Measurements from ENCODE around the gene KIRREL1.

KIRREL1 gene

DNA sequence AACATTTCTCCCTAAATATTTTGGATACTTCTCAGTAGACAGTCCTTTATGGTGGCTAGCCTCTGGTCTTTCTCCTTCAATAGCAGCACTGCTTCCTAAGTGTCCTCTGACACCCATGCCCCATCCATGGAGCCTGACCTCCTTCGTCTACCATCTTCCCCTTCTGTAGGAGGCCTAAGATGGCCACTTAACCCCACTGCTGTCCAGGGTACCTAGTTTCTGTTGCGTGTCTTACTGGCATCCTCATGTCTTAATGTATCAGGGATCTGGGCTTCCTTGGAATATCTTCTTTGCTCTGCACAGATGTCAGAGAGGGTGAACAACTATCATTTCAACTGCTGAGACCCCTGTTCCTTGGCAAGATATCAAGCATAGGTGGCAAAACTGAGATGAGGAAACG lies 5.4 kb upstream of the KIRREL1 start:
- H3K27me3 ChIP-seq (ENCODE audit: control insufficient read depth in 5 of 5, insufficient read depth in 4 of 5, low read length in 5 of 5), result peaks cover 0 to 5% (median 0%) of the 10 kb centered on the region in 5 donors

GRCh38 chr1:157992031-157992832 lies 1.2 kb upstream of the KIRREL1 start:
- Histone ChIP-seq H3K4me1 (ENCODE audit: control insufficient read depth in 5 of 5, insufficient read depth in 5 of 5, low read length in 5 of 5) (peaks cover 7 to 50% (median 42%) of the 10 kb centered on the region in 5 donors), H3K9ac (ENCODE audit: low read length in 5 of 5) (peak overlapping the region in 4 of 5 donors; percentile 1 to 74 (median 54)), H3K4me3 (ENCODE audit: low read depth in 1 of 5, low read length in 5 of 5) (peak overlapping the region in 2 of 5 donors; percentile 78 to 84), H3K27me3 (ENCODE audit: control insufficient read depth in 5 of 5, insufficient read depth in 4 of 5, low read length in 5 of 5) (peaks cover 0 to 5% (median 0%) of the 10 kb centered on the region in 5 donors), H3K9me3 (ENCODE audit: control insufficient read depth in 5 of 5, low read length in 5 of 5) (no peaks in the 10 kb centered on the region), H3K27ac (ENCODE audit: low read depth, low read length) (peak overlapping the region; percentile 97), H3K36me3 (ENCODE audit: control insufficient read depth in 5 of 5, insufficient read depth in 5 of 5, low read length in 5 of 5) (peaks cover 0 to 3% (median 0%) of the 10 kb centered on the region in 5 donors)

More for the DNA sequence above, 5.4 kb upstream of the KIRREL1 start:
- Histone ChIP-seq H3K4me1 (ENCODE audit: control insufficient read depth in 5 of 5, insufficient read depth in 5 of 5, low read length in 5 of 5) (peaks cover 7 to 14% (median 13%) of the 10 kb centered on the region in 5 donors), H3K4me3 (ENCODE audit: low read depth in 1 of 5, low read length in 5 of 5) (no peak overlapping the region), H3K27ac (ENCODE audit: low read depth, low read length) (no peak overlapping the region), H3K9ac (ENCODE audit: low read length in 5 of 5) (no peak overlapping the region), H3K9me3 (ENCODE audit: control insufficient read depth in 5 of 5, low read length in 5 of 5) (no peaks in the 10 kb centered on the region), H3K36me3 (ENCODE audit: control insufficient read depth in 5 of 5, insufficient read depth in 5 of 5, low read length in 5 of 5) (no peaks in the 10 kb centered on the region)

- Histone ChIP-seq H3K36me3 (ENCODE audit: control insufficient read depth in 5 of 5, insufficient read depth in 5 of 5, low read length in 5 of 5) (peaks cover 0 to 3% (median 0%) of the 10 kb centered on the region in 5 donors), H3K27ac (ENCODE audit: low read depth, low read length) (peak overlapping the region; percentile 97), H3K4me3 (ENCODE audit: low read depth in 1 of 5, low read length in 5 of 5) (peak overlapping the region in 4 of 5 donors; percentile 52 to 84 (median 78)), H3K9me3 (ENCODE audit: control insufficient read depth in 5 of 5, low read length in 5 of 5) (no peaks in the 10 kb centered on the region), H3K27me3 (ENCODE audit: control insufficient read depth in 5 of 5, insufficient read depth in 4 of 5, low read length in 5 of 5) (peaks cover 0 to 5% (median 0%) of the 10 kb centered on the region in 5 donors), H3K9ac (ENCODE audit: low read length in 5 of 5) (peak overlapping the region in 4 of 5 donors; percentile 1 to 74 (median 54)), H3K4me1 (ENCODE audit: control insufficient read depth in 5 of 5, insufficient read depth in 5 of 5, low read length in 5 of 5) (peaks cover 7 to 55% (median 42%) of the 10 kb centered on the region in 5 donors)
Measured at GRCh38 chr1:157992833-157993146, 655 bp upstream of the KIRREL1 start.

DNA sequence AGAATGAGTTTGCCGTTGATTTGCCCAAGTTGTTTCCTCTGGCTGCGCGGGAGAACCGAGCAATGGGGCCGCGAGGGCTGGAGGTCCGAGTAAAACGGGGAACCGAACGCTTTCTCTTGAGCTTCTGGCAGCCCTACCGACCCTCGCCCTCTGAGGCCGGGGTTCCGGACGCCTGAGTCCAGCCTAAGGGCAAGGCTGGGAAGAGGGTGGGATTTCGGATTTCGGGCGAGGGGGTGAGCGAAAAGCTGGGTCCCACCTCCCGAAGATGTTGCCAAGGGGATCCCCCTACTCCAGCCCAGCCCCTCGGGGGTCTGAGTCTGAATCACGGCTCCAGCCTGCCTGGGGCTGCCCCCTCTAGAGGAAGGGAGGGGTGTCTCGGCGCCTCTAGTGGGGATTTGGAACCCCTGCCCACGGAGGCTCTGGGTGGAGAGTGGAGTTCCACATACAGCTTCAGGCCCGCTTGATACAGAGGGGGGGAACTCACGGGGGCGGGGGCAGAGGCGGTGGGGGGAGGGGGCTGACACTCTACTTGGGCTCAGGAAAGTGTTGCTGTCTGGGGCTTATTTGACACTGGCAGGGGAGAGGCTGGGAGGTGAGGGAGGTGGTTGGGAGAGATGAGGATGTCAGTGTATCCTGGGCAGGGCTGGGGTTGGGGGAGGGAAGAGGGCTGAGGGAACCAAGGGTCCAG lies 617 bp downstream of the KIRREL1 start:
- H3K36me3 ChIP-seq (ENCODE audit: control insufficient read depth in 5 of 5, insufficient read depth in 5 of 5, low read length in 5 of 5), result peaks cover 0 to 3% (median 0%) of the 10 kb centered on the region in 5 donors
- H3K4me3 ChIP-seq (ENCODE audit: low read depth in 1 of 5, low read length in 5 of 5), result peak overlapping the region; percentile 77 to 85 (median 82)
- peak overlapping the region; percentile 97 for H3K27ac ChIP-seq (ENCODE audit: low read depth, low read length)
- peaks cover 7 to 63% (median 49%) of the 10 kb centered on the region in 5 donors for H3K4me1 ChIP-seq (ENCODE audit: control insufficient read depth in 5 of 5, insufficient read depth in 5 of 5, low read length in 5 of 5)
- peaks cover 0 to 5% (median 0%) of the 10 kb centered on the region in 5 donors for H3K27me3 ChIP-seq (ENCODE audit: control insufficient read depth in 5 of 5, insufficient read depth in 4 of 5, low read length in 5 of 5)
- peak overlapping the region; percentile 73 to 97 (median 90) for H3K9ac ChIP-seq (ENCODE audit: low read length in 5 of 5)
- no peaks in the 10 kb centered on the region for H3K9me3 ChIP-seq (ENCODE audit: control insufficient read depth in 5 of 5, low read length in 5 of 5)

GRCh38 chr1:157994704-157995582 lies 1.5 kb downstream of the KIRREL1 start:
- peaks cover 0 to 5% (median 0%) of the 10 kb centered on the region in 5 donors for H3K36me3 ChIP-seq (ENCODE audit: control insufficient read depth in 5 of 5, insufficient read depth in 5 of 5, low read length in 5 of 5)
- H3K9ac ChIP-seq (ENCODE audit: low read length in 5 of 5), result peak overlapping the region; percentile 65 to 78 (median 73)
- H3K27me3 ChIP-seq (ENCODE audit: control insufficient read depth in 5 of 5, insufficient read depth in 4 of 5, low read length in 5 of 5), result peaks cover 0 to 5% (median 0%) of the 10 kb centered on the region in 5 donors
- H3K27ac ChIP-seq (ENCODE audit: low read depth, low read length), result peak overlapping the region; percentile 97
- H3K4me3 ChIP-seq (ENCODE audit: low read depth in 1 of 5, low read length in 5 of 5), result peak overlapping the region; percentile 77 to 85 (median 82)
- peaks cover 7 to 71% (median 57%) of the 10 kb centered on the region in 5 donors for H3K4me1 ChIP-seq (ENCODE audit: control insufficient read depth in 5 of 5, insufficient read depth in 5 of 5, low read length in 5 of 5)
- H3K9me3 ChIP-seq (ENCODE audit: control insufficient read depth in 5 of 5, low read length in 5 of 5), result no peaks in the 10 kb centered on the region

GRCh38 chr1:157995583-157996169 lies 2.2 kb downstream of the KIRREL1 start:
- Histone ChIP-seq H3K27ac (ENCODE audit: low read depth, low read length) (peak overlapping the region; percentile 97), H3K9ac (ENCODE audit: low read length in 5 of 5) (peak overlapping the region in 4 of 5 donors; percentile 5 to 78 (median 71)), H3K36me3 (ENCODE audit: control insufficient read depth in 5 of 5, insufficient read depth in 5 of 5, low read length in 5 of 5) (peaks cover 0 to 8% (median 3%) of the 10 kb centered on the region in 5 donors), H3K9me3 (ENCODE audit: control insufficient read depth in 5 of 5, low read length in 5 of 5) (no peaks in the 10 kb centered on the region), H3K4me1 (ENCODE audit: control insufficient read depth in 5 of 5, insufficient read depth in 5 of 5, low read length in 5 of 5) (peaks cover 7 to 78% (median 64%) of the 10 kb centered on the region in 5 donors), H3K27me3 (ENCODE audit: control insufficient read depth in 5 of 5, insufficient read depth in 4 of 5, low read length in 5 of 5) (peaks cover 0 to 5% (median 0%) of the 10 kb centered on the region in 5 donors), H3K4me3 (ENCODE audit: low read depth in 1 of 5, low read length in 5 of 5) (peak overlapping the region; percentile 60 to 85 (median 78))

GRCh38 chr1:157996433-157996832 lies 3.0 kb downstream of the KIRREL1 start:
- Histone ChIP-seq H3K27ac (ENCODE audit: low read depth, low read length) (peak overlapping the region; percentile 97), H3K36me3 (ENCODE audit: control insufficient read depth in 5 of 5, insufficient read depth in 5 of 5, low read length in 5 of 5) (peaks cover 0 to 8% (median 3%) of the 10 kb centered on the region in 5 donors), H3K9me3 (ENCODE audit: control insufficient read depth in 5 of 5, low read length in 5 of 5) (no peaks in the 10 kb centered on the region), H3K4me3 (ENCODE audit: low read depth in 1 of 5, low read length in 5 of 5) (peak overlapping the region in 4 of 5 donors; percentile 4 to 84 (median 24)), H3K9ac (ENCODE audit: low read length in 5 of 5) (peak overlapping the region in 2 of 5 donors; percentile 65 to 77), H3K27me3 (ENCODE audit: control insufficient read depth in 5 of 5, insufficient read depth in 4 of 5, low read length in 5 of 5) (peaks cover 0 to 5% (median 0%) of the 10 kb centered on the region in 5 donors), H3K4me1 (ENCODE audit: control insufficient read depth in 5 of 5, insufficient read depth in 5 of 5, low read length in 5 of 5) (peaks cover 7 to 86% (median 71%) of the 10 kb centered on the region in 5 donors)

- H3K9ac ChIP-seq (ENCODE audit: low read length in 5 of 5), result no peak overlapping the region
- no peaks in the 10 kb centered on the region for H3K27me3 ChIP-seq (ENCODE audit: control insufficient read depth in 5 of 5, insufficient read depth in 4 of 5, low read length in 5 of 5)
- no peaks in the 10 kb centered on the region for H3K9me3 ChIP-seq (ENCODE audit: control insufficient read depth in 5 of 5, low read length in 5 of 5)
- H3K36me3 ChIP-seq (ENCODE audit: control insufficient read depth in 5 of 5, insufficient read depth in 5 of 5, low read length in 5 of 5), result peaks cover 0 to 8% (median 3%) of the 10 kb centered on the region in 5 donors
- H3K27ac ChIP-seq (ENCODE audit: low read depth, low read length), result peak overlapping the region; percentile 64
- H3K4me1 ChIP-seq (ENCODE audit: control insufficient read depth in 5 of 5, insufficient read depth in 5 of 5, low read length in 5 of 5), result peaks cover 5 to 95% (median 88%) of the 10 kb centered on the region in 5 donors
- no peak overlapping the region for H3K4me3 ChIP-seq (ENCODE audit: low read depth in 1 of 5, low read length in 5 of 5)
Measured at GRCh38 chr1:158000507-158000906, 7.1 kb downstream of the KIRREL1 start.

All from subcutaneous abdominal adipose tissue (tissue), 5 donors.